GM10266 (cell line): ENCODE data around the gene IFNL3.

Source experiments
- DNase-seq: peaks from one replicate; pipeline ENCODE4 v3.0.0; 2012; ENCODE audit errors: extremely low spot score
- TF ChIP-seq, protein P1 (sequence below): IDR thresholded peaks from 2 replicates; pipeline ENCODE4 v1.5.1; 2012; ENCODE audit warnings: mild to moderate bottlenecking, low read depth; ENCODE audit not compliant: control insufficient read depth, insufficient read depth; ENCODE audit errors: missing control alignments

The IFNL3 gene

DNA sequence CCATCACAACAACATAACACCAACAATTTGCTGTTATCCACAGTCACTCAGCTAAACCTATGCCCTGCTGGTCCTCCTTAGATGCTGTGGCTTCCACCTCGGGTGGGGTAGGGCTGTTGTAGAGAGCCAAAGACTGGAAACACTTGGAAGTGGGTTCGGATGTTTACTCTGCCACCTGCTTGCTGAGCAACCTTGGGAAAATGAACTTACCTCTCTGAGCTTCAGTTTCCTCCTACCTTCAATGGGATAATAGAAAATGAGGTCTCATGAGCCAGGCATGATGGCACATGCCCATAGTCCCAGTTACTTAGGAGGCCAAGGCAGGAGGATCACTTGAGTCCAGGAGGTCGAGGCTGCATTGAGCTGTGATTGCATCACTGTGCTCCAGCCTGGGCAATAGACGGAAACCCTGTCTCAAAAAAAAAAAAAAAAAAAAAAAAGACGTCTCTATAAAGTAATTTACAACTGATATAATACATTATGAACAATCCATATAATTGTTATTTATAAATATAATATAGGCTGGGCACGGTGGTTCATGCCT lies 37.4 kb downstream of the IFNL3 start:
- DNase-seq, result no peak
- TF ChIP-seq, protein P1, sequence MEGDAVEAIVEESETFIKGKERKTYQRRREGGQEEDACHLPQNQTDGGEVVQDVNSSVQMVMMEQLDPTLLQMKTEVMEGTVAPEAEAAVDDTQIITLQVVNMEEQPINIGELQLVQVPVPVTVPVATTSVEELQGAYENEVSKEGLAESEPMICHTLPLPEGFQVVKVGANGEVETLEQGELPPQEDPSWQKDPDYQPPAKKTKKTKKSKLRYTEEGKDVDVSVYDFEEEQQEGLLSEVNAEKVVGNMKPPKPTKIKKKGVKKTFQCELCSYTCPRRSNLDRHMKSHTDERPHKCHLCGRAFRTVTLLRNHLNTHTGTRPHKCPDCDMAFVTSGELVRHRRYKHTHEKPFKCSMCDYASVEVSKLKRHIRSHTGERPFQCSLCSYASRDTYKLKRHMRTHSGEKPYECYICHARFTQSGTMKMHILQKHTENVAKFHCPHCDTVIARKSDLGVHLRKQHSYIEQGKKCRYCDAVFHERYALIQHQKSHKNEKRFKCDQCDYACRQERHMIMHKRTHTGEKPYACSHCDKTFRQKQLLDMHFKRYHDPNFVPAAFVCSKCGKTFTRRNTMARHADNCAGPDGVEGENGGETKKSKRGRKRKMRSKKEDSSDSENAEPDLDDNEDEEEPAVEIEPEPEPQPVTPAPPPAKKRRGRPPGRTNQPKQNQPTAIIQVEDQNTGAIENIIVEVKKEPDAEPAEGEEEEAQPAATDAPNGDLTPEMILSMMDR, result no peak

DNA sequence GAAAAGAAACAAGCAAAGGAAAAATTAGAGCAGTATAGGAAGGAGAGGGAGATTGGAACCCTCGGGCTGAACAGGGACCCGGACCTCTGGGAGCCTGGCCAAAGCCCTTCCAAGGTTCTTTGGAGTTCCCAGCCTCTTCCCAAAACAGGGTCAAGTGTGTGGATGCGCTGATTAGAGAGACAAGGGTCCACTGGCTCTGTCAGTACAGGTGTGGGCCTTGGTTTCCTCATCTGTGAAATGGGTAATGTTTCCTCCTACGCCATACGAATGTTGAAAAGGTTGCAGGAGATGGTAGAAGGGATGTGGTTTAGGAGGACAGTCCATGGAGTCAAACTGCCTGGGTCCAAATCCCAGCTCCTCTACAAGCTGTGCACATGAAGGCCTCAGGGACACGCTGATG lies 38.7 kb downstream of the IFNL3 start:
- TF ChIP-seq, protein P1, result no peak
- no peak for DNase-seq

DNA sequence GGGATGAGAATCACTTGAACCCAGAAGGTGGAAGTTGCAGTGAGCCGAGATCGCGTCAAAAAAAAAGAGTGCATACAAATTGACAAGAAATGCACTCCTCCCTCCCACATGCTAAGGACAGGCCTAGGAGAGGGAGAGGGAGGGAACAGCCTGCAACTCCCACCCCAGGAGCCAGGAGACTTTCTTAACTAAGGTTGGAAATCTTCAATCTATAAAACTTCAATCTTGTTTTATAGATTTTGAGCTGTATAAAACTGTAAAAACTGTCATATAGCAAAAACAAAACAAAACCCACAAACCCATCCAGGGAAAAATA lies 39.4 kb downstream of the IFNL3 start:
- TF ChIP-seq, protein P1, result no peak
- DNase-seq, result no peak

DNA sequence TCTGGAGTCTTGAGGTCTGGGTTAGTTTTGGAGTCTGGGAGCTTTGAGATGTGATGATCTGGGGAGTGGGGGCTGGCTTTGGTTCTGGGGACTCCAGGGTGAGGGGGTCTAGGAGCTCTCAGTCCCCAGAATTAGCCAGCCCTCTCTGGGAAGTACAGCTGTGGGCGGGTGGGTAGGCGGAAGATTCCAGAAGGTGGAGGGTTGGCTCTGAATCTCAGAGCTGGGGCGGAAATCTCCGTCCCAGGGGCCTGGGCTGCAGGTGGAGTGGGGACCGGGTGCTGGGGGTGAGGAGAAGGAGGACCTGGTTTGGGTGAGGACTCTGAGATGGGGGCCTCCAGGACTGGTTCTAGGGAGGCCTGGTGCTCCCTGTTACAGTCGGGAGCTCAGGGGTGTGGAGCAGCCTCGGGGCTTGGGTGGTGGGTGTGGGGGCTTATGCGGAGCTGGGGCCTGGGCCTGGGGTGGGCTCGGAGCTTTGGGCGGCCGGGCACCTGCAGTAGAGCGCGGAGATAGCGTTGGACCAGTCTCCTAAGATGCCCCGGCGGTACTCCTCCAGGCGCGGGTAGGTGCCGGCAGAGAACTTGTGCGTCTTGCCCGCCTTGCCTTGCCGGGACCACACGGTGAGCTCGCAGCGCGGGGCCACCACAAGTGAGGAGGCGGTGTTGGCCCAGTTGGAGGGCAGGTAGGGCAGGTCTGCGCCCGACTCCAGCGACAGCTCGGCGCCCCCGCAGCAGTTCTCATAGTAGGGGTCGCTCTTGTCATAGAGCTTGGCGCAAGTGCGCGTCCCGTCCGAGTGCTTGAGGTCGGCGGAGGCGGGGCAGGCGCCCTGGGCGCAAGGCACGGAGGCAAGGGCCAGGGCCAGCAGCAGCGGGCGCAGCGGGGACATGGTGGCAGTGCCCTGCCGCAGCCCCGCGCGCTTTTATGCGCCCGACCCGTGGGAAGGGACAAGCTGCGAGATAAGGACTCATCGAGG lies 41.1 kb downstream of the IFNL3 start, which contains the start of gene SYCN:
Gene SYCN (minus strand): TSS at position 892 of the 970 bp plus-strand sequence. CDS start 9 bp downstream, at position 883.
- TF ChIP-seq, protein P1, result no peak
- DNase-seq, result no peak

DNA sequence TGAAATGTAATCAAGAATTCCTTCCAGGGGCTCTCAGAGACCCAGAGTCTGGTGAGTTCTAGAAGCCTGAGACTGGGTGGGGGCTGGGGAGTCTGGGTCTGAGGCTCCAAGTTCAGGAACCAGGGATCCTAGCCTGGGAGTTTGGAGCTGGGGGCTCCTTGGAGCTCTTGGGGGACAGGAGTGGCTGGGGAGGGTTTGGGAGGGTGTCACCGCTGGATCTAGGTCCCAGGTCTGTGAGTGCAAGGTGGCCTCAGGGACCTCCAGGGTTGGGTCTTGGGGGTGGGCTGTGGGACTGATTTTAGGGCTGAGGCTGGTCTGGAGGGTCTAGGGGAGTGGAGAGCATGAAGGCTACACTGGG lies 41.8 kb downstream of the IFNL3 start:
- DNase-seq, result no peak
- TF ChIP-seq, protein P1, result no peak

DNA sequence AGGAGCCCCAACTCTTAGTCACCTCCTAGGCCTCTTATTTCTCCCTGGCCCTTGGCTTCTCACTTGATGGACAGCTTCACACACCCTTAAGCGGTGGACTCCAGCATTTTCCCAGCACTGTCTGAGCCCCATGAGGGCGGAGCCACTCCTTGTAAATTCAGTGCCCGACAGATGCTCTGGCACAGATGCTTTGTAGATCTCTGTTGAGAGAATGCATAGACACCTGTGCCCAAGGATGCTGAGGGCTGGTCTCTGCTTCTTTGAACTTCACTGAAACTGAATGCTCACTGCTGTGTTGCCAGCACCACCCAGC lies 44.0 kb downstream of the IFNL3 start:
- TF ChIP-seq, protein P1, result no peak
- DNase-seq, result no peak

DNA sequence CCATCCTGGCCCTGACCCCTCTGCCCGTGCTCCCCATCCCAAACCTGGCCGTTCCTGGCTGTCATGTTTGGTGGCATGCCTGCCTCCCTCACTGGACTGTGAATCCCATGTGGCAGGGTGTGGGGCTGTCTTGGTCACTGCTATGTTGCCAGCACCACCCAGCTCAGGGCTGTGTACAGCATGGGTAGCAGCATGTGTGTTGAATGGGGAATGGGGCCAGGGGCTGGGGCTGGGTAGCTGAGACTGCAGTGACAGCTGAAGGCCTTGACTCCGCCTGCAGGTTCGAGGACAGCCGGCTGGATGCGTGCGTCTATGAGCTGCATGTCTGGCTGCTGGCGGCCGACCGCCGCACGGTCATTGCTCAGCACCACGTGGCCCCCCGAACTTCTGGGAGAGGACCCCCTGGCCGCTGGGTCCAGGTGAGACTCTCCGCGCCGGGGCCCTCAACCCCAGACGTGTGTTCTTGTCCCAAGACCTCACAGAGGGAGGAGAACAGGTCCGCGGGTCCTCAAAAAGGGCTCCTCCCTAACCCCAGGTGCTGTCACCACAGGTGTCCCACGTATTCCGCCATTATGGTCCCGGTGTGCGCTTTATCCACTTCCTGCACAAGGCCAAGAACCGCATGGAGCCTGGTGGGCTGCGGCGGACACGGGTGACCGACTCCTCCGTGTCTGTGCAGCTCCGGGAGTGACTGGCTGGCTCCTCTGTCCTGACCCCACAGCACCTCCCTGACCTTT lies 44.6 kb downstream of the IFNL3 start:
- TF ChIP-seq, protein P1, result no peak

More for the DNA sequence above, 44.6 kb downstream of the IFNL3 start:
- no peak for DNase-seq
